GM12892 (cell line): Measurements from ENCODE around the gene SEC11C.

Experiments
- POLR2A ChIP-seq: IDR thresholded peaks from 2 replicates; pipeline ENCODE4 v1.6.1; 2011; ENCODE audit warnings: low read depth, low read length, control low read depth
- POLR2AphosphoS5 ChIP-seq: IDR thresholded peaks from 2 replicates; pipeline ENCODE4 v1.6.1; 2011; ENCODE audit warnings: low read depth, low read length, control low read depth
- TAF1 ChIP-seq: IDR thresholded peaks from 2 replicates; pipeline ENCODE4 v1.6.1; 2011; ENCODE audit warnings: low read depth, mild to moderate bottlenecking, control low read depth, low read length, borderline replicate concordance

GRCh38 chr18:59148192-59148591 lies 8.5 kb downstream of the SEC11C start:
- TF ChIP-seq POLR2A (no peak), POLR2AphosphoS5 (no peak; the same call in 1 of the 2 replicates), TAF1 (no peak)
